Measurements from ENCODE around the gene MARCKSL1. TPM values are rescaled to one million over a fixed set of nuclear protein-coding genes. Genes with fewer than 3 reads are reported as not detected.
A peak's percentile ranks its signal among the peaks of the same experiment; 100 is the strongest.

MARCKSL1 gene
- total and polyA plus RNA-seq, 2 of the 13 experiments (the other 11 are each of a cell fraction or from before 2014, with no cell fraction given): 81.9 to 155 TPM

- TF ChIP-seq NR2F2 (IDR thresholded peaks at IDR 0.05; ENCODE audit: borderline replicate concordance, low read depth) (no peak), TBX2 (CRISPR knock-in tag; IDR thresholded peaks at IDR 0.05; ENCODE audit: borderline replicate concordance) (peak; percentile 42; the same call in 1 of the 2 replicates), ZFP41 (CRISPR knock-in tag; IDR thresholded peaks at IDR 0.05; ENCODE audit: borderline replicate concordance) (no peak), ZNF816 (CRISPR knock-in tag; IDR thresholded peaks at IDR 0.05; ENCODE audit: borderline replicate concordance) (no peak), FOXA1 (IDR thresholded peaks at IDR 0.05) (no peak), FOXA1 (CRISPR knock-in tag; IDR thresholded peaks at IDR 0.05) (no peak), HNRNPLL (IDR thresholded peaks at IDR 0.05; ENCODE audit: low read depth, low read length, poor library complexity, severe bottlenecking) (peak; percentile 32), HOXA7 (CRISPR knock-in tag; IDR thresholded peaks at IDR 0.05) (no peak), ZNF329 (CRISPR knock-in tag; IDR thresholded peaks at IDR 0.05; ENCODE audit: low read depth) (0 out of 2 replicates have a peak, but pooled peaks have one; percentile 34), ZNF878 (CRISPR knock-in tag; IDR thresholded peaks at IDR 0.05) (no peak), ZKSCAN1 (IDR thresholded peaks at IDR 0.05; ENCODE audit: low read length) (no peak), ZNF10 (CRISPR knock-in tag; IDR thresholded peaks at IDR 0.05; ENCODE audit: borderline replicate concordance, low read depth) (no peak), SP4 (CRISPR knock-in tag; IDR thresholded peaks at IDR 0.05) (peak; percentile 82), SP2 (CRISPR knock-in tag; IDR thresholded peaks at IDR 0.05) (no peak), ETV5 (CRISPR knock-in tag; IDR thresholded peaks at IDR 0.05; ENCODE audit: borderline replicate concordance) (no peak; the same call in 1 of the 2 replicates), ZNF580 (CRISPR knock-in tag; IDR thresholded peaks at IDR 0.05; ENCODE audit: borderline replicate concordance, low read depth) (no peak), FLYWCH1 (CRISPR knock-in tag; IDR thresholded peaks at IDR 0.05) (no peak), HOXA3 (CRISPR knock-in tag; IDR thresholded peaks at IDR 0.05) (peak; percentile 26; the same call in 1 of the 2 replicates), UBTF (CRISPR knock-in tag; IDR thresholded peaks at IDR 0.05) (peak; percentile 83), ZNF772 (CRISPR knock-in tag; IDR thresholded peaks at IDR 0.05) (no peak; the same call in 1 of the 2 replicates), ZNF292 (CRISPR knock-in tag; IDR thresholded peaks at IDR 0.05; ENCODE audit: borderline replicate concordance, low read depth) (no peak), ZNF616 (CRISPR knock-in tag; IDR thresholded peaks at IDR 0.05; ENCODE audit: low read depth) (peak; percentile 53; the same call in 1 of the 2 replicates), ZNF33A (CRISPR knock-in tag; IDR thresholded peaks at IDR 0.05; ENCODE audit: borderline replicate concordance) (no peak), MED1 (CRISPR knock-in tag; IDR thresholded peaks at IDR 0.05) (peak; percentile 52; the same call in 1 of the 2 replicates), SMARCC2 (IDR thresholded peaks at IDR 0.05) (no peak), PHF8 (CRISPR knock-in tag; IDR thresholded peaks at IDR 0.05) (peak; percentile 49; the same call in 1 of the 2 replicates), ZNF564 (CRISPR knock-in tag; IDR thresholded peaks at IDR 0.05) (no peak), PRMT3 (CRISPR knock-in tag; IDR thresholded peaks at IDR 0.05; ENCODE audit: borderline replicate concordance, low read depth) (no peak), MTF1 (CRISPR knock-in tag; IDR thresholded peaks at IDR 0.05) (0 out of 2 replicates have a peak, but pooled peaks have one; percentile 53), MXD4 (CRISPR knock-in tag; IDR thresholded peaks at IDR 0.05) (0 out of 2 replicates have a peak, but pooled peaks have one; percentile 45)
These were observed 15.6 kb upstream of the MARCKSL1 start (continued) for GRCh38 chr1:32351399-32352238.

All from HepG2 (cell line).